Right ventricle myocardium superior (tissue), 1 donor: ENCODE measurements around the gene SLC24A3. TPM values are rescaled to one million over a fixed set of nuclear protein-coding genes. Genes with fewer than 3 reads are reported as not detected.
A peak's percentile ranks its signal among the peaks of the same experiment; 100 is the strongest.
"Not testable (repeated sequence)": the region's sequence is repeated elsewhere in the genome, so short reads cannot be mapped to it uniquely, and the experiment has no call there.

Source experiments
- ATAC-seq: fragments of 200-7000 bp; cut with Tn5 transposase; one replicate; pipeline ENCODE4 v1.9.1; 2020; ENCODE audit warnings: mild to moderate bottlenecking; ENCODE audit not compliant: poor library complexity
- DNase-seq: peaks from one replicate; pipeline ENCODE4 v3.0.0-alpha.2; 2020
- intact Hi-C: fragments of 100-400 bp; cut with DNase I; formaldehyde crosslinking; loops from one replicate; pipeline ENCODE4 v1.11.2; 2022
- total RNA-seq: library from RNA; stranded (reverse); fragmentation: NEBNext Ultra II Directional; extraction: Animal tissue kit (Norgen Biotek cat#: 25700); gene quantifications from one replicate; pipeline ENCODE4 v1.2.1, GENCODE V29; 2021
- donor health status: DM: no; HTN: yes; CAD: no; lungs with severe emphysema.

The SLC24A3 gene
- total RNA-seq, 1 donor from 2014 or later = 0.62 TPM

GRCh38 chr20:19609642-19610223 lies 397.3 kb downstream of the SLC24A3 start:
- ATAC-seq (no peak), DNase-seq (no peak)
- intact Hi-C loops = no loop called here

- no peak for ATAC-seq
- intact Hi-C loops = no loop called here
- no peak for DNase-seq
These were observed 403.2 kb downstream of the SLC24A3 start for GRCh38 chr20:19615629-19616028.

- intact Hi-C loops = no loop called here
- DNase-seq (no peak), ATAC-seq (no peak)
These were observed 403.6 kb downstream of the SLC24A3 start for GRCh38 chr20:19616081-19616480.

GRCh38 chr20:19616620-19617019 lies 404.2 kb downstream of the SLC24A3 start:
- intact Hi-C loops = no loop called here
- DNase-seq = no peak
- ATAC-seq = no peak

- no peak for DNase-seq
- no peak for ATAC-seq
- intact Hi-C loops = no loop called here
These were observed 404.8 kb downstream of the SLC24A3 start for GRCh38 chr20:19617256-19617655.

- intact Hi-C loops = no loop called here
- ATAC-seq = no peak
- no peak for DNase-seq
These were observed 406.3 kb downstream of the SLC24A3 start for GRCh38 chr20:19618711-19619110.

GRCh38 chr20:19619904-19620430 lies 407.5 kb downstream of the SLC24A3 start:
- no peak for ATAC-seq
- intact Hi-C loops = no loop called here
- no peak for DNase-seq

GRCh38 chr20:19620446-19620845 lies 408.0 kb downstream of the SLC24A3 start:
- no peak for ATAC-seq
- intact Hi-C loops = no loop called here
- DNase-seq = no peak

- no peak for ATAC-seq
- intact Hi-C loops = no loop called here
- DNase-seq = no peak
These were observed 408.6 kb downstream of the SLC24A3 start for GRCh38 chr20:19621072-19621471.

- DNase-seq = no peak
- intact Hi-C loops = no loop called here
- no peak for ATAC-seq
These were observed 412.0 kb downstream of the SLC24A3 start for GRCh38 chr20:19624221-19624965.

- intact Hi-C loops = no loop called here
- DNase-seq (no peak), ATAC-seq (no peak)
These were observed 413.0 kb downstream of the SLC24A3 start for GRCh38 chr20:19625426-19625825.

GRCh38 chr20:19626896-19627295 lies 414.5 kb downstream of the SLC24A3 start:
- ATAC-seq (no peak), DNase-seq (no peak)
- intact Hi-C loops = no loop called here

GRCh38 chr20:19628570-19629134 lies 416.2 kb downstream of the SLC24A3 start:
- no peak for DNase-seq
- intact Hi-C loops = no loop called here
- ATAC-seq = peak; percentile 62

- no peak for ATAC-seq
- no peak for DNase-seq
- intact Hi-C loops = no loop called here
These were observed 419.0 kb downstream of the SLC24A3 start for GRCh38 chr20:19631410-19631809.

GRCh38 chr20:19633985-19634384 lies 421.5 kb downstream of the SLC24A3 start:
- intact Hi-C loops = no loop called here
- DNase-seq (no peak), ATAC-seq (no peak)

- ATAC-seq, DNase-seq, intact Hi-C loops: not testable (repeated sequence)
These were observed 427.1 kb downstream of the SLC24A3 start for GRCh38 chr20:19639471-19640045.

GRCh38 chr20:19642860-19643259 lies 430.4 kb downstream of the SLC24A3 start:
- intact Hi-C loops = no loop called here
- no peak for ATAC-seq
- no peak for DNase-seq

- DNase-seq (no peak), ATAC-seq (no peak)
- intact Hi-C loops = no loop called here
These were observed 431.6 kb downstream of the SLC24A3 start for GRCh38 chr20:19644085-19644484.

- intact Hi-C loops = no loop called here
- ATAC-seq = no peak
- DNase-seq = no peak
These were observed 434.5 kb downstream of the SLC24A3 start for GRCh38 chr20:19646963-19647362.

GRCh38 chr20:19648024-19648423 lies 435.6 kb downstream of the SLC24A3 start:
- no peak for ATAC-seq
- DNase-seq = no peak
- intact Hi-C loops = no loop called here
